Loucy (cell line): ENCODE results near the gene CYP4F8.

Experiments
- H2AFZ ChIP-seq: fragments of 200-600 bp; sonication (generic); 2 replicates; pipeline ENCODE4 v1.6.0; 2016; ENCODE audit warnings: antibody characterized with exemption, mild to moderate bottlenecking, low read length, moderate library complexity
- H3F3A ChIP-seq: fragments of 200-600 bp; 2 replicates; pipeline ENCODE4 v1.6.0; 2016; ENCODE audit warnings: antibody characterized with exemption, low read depth, mild to moderate bottlenecking
- H3K27me3 ChIP-seq: fragments of 200-600 bp; sonication (generic); 2 replicates; pipeline ENCODE4 v1.6.1; 2014; ENCODE audit warnings: low read length, mild to moderate bottlenecking; ENCODE audit not compliant: insufficient read depth, poor library complexity, severe bottlenecking
- H3K36me3 ChIP-seq: fragments of 200-600 bp; sonication (generic); 2 replicates; pipeline ENCODE4 v1.6.1; 2016; ENCODE audit warnings: low read length; ENCODE audit not compliant: insufficient read depth
- H3K4me1 ChIP-seq: fragments of 200-600 bp; sonication (generic); 2 replicates; pipeline ENCODE4 v1.5.1; 2014; ENCODE audit warnings: low read length, mild to moderate bottlenecking; ENCODE audit not compliant: insufficient read depth, poor library complexity, severe bottlenecking
- H3K4me2 ChIP-seq: fragments of 200-600 bp; sonication (generic); 2 replicates; pipeline ENCODE4 v1.6.0; 2014; ENCODE audit warnings: antibody characterized with exemption, low read length, low read depth, mild to moderate bottlenecking; ENCODE audit not compliant: poor library complexity, severe bottlenecking
- H3K4me3 ChIP-seq: fragments of 200-600 bp; sonication (generic); 2 replicates; pipeline ENCODE4 v1.5.1; 2014; ENCODE audit warnings: low read length, mild to moderate bottlenecking, mixed read lengths; ENCODE audit not compliant: poor library complexity, severe bottlenecking
- H3K79me2 ChIP-seq: fragments of 200-600 bp; sonication (generic); 2 replicates; pipeline ENCODE4 v1.6.1; 2014; ENCODE audit warnings: low read length; ENCODE audit not compliant: insufficient read depth
- H3K9ac ChIP-seq: fragments of 200-600 bp; sonication (generic); 2 replicates; pipeline ENCODE4 v1.6.0; 2014; ENCODE audit warnings: mild to moderate bottlenecking, low read depth, low read length, moderate library complexity; ENCODE audit not compliant: poor library complexity, severe bottlenecking
- H3K9me2 ChIP-seq: fragments of 200-600 bp; sonication (generic); replicated peaks from 2 replicates; pipeline ENCODE4 v1.6.1; 2016; ENCODE audit warnings: low read depth, low read length, mixed read lengths
- H3K9me3 ChIP-seq: fragments of 200-600 bp; sonication (generic); 2 replicates; pipeline ENCODE4 v1.6.1; 2014; ENCODE audit warnings: mild to moderate bottlenecking, antibody characterized with exemption, low read length, low read depth; ENCODE audit not compliant: insufficient read depth
- H4K20me1 ChIP-seq: fragments of 200-600 bp; sonication (generic); 2 replicates; pipeline ENCODE4 v1.6.0; 2014; ENCODE audit warnings: antibody characterized with exemption, low read length, mild to moderate bottlenecking; ENCODE audit not compliant: insufficient read depth, poor library complexity, severe bottlenecking
- EZH2phosphoT487 ChIP-seq: fragments of 200-600 bp; IDR thresholded peaks from 2 replicates; pipeline ENCODE4 v1.6.1; 2018; ENCODE audit warnings: antibody characterized with exemption, mild to moderate bottlenecking, moderate library complexity, borderline replicate concordance
- TF ChIP-seq, protein P1 (sequence below): fragments of 200-600 bp; sonication (generic); conservative IDR thresholded peaks from 2 replicates; pipeline ENCODE4 v1.5.1; 2014; ENCODE audit warnings: mild to moderate bottlenecking, antibody characterized with exemption, low read length

CYP4F8 gene, protein sequence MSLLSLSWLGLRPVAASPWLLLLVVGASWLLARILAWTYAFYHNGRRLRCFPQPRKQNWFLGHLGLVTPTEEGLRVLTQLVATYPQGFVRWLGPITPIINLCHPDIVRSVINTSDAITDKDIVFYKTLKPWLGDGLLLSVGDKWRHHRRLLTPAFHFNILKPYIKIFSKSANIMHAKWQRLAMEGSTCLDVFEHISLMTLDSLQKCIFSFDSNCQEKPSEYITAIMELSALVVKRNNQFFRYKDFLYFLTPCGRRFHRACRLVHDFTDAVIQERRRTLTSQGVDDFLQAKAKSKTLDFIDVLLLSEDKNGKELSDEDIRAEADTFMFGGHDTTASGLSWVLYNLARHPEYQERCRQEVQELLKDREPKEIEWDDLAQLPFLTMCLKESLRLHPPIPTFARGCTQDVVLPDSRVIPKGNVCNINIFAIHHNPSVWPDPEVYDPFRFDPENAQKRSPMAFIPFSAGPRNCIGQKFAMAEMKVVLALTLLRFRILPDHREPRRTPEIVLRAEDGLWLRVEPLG

DNA sequence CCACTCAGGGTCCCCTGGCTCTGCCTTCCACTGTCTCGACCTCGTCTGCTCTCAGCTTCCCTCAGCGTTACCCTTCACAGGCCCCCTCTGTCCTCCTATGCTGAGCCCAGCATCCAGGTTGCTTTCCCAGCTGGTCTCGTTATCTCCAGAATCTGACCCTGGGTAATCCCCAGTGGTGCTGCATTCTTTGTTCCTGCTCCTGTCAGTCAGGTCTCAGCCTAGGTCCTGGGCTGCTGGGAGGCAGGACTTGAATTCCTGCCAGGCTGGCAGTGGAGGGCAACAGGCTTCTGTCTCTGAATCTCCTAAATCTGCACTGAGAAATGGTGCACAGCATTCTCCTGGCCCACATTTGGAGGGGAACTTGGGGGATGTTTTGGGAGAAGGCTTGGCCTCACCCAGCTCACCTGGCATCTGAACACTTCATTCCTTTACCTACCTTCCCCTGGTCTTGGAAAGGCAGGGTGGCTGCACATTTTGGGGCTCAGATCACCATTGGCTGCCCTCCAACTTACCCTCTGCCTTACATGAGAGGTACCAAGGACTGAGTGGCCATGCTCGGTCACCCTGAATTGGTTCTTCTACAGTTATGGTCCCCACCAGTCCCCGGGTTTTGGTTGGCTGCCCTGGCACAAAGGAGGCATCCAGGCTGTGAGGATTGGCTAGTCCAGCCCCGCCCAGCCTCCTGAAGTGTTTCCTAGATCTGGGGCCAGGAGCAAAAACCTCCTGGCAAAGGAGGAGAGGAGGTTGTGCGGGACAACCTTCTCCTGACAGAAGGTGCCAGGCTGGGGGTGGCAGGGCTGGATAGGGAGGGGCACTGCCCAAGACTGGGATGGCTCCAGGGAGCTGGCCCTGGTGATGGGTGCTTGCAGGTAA, at the start of gene CYP4F8:
CYP4F8 (plus strand) TSS at position 712 of the 873 bp plus-strand sequence. CDS start 399 bp downstream, outside the sequence.
- Histone ChIP-seq H3K9ac (no peak within 1 kb of the TSS), H3K4me1 (no peaks in the 10 kb centered on the region), H3K4me2 (no peak within 1 kb of the TSS), H3K27me3 (no peaks in the 10 kb centered on the region), H3K9me2 (no peaks in the 10 kb centered on the region), H4K20me1 (no peaks in the 10 kb centered on the region), H2AFZ (no peak within 1 kb of the TSS), H3K4me3 (no peak within 1 kb of the TSS), H3K9me3 (no peaks in the 10 kb centered on the region), H3K79me2 (no peaks in the 10 kb centered on the region), H3K36me3 (no peaks in the 10 kb centered on the region), H3F3A (no peaks in the 10 kb centered on the region)
- TF ChIP-seq, protein P1, sequence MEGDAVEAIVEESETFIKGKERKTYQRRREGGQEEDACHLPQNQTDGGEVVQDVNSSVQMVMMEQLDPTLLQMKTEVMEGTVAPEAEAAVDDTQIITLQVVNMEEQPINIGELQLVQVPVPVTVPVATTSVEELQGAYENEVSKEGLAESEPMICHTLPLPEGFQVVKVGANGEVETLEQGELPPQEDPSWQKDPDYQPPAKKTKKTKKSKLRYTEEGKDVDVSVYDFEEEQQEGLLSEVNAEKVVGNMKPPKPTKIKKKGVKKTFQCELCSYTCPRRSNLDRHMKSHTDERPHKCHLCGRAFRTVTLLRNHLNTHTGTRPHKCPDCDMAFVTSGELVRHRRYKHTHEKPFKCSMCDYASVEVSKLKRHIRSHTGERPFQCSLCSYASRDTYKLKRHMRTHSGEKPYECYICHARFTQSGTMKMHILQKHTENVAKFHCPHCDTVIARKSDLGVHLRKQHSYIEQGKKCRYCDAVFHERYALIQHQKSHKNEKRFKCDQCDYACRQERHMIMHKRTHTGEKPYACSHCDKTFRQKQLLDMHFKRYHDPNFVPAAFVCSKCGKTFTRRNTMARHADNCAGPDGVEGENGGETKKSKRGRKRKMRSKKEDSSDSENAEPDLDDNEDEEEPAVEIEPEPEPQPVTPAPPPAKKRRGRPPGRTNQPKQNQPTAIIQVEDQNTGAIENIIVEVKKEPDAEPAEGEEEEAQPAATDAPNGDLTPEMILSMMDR: no peak
- TF ChIP-seq EZH2phosphoT487: no peak

DNA sequence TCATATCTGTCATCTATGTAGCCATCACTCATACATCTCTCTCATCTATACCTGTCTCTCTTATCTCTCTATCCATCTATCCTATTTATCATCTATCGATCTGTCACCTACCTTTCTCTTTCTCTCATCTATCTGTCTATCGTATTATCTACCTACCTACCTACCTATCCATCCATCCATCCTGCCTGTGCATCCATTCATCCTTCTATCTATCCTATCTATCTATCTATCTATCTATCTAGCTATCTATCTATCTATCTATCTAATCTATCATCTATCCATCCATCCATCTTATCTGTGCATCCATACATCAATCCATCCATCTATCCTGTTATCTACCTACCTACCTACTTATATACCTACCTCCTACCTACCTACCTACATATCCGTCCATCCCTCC, 44.6 kb upstream of the CYP4F8 start:
- Histone ChIP-seq H2AFZ (no peak overlapping the region), H3K9me3 (no peaks in the 10 kb centered on the region), H4K20me1 (no peaks in the 10 kb centered on the region), H3K4me2 (no peak overlapping the region), H3K9ac (no peak overlapping the region), H3K79me2 (no peaks in the 10 kb centered on the region), H3K4me3 (no peak overlapping the region), H3K36me3 (no peaks in the 10 kb centered on the region), H3K27me3 (no peaks in the 10 kb centered on the region), H3K9me2 (no peaks in the 10 kb centered on the region), H3F3A (no peaks in the 10 kb centered on the region), H3K4me1 (no peaks in the 10 kb centered on the region)
- TF ChIP-seq, protein P1: no peak
- no peak for TF ChIP-seq EZH2phosphoT487

DNA sequence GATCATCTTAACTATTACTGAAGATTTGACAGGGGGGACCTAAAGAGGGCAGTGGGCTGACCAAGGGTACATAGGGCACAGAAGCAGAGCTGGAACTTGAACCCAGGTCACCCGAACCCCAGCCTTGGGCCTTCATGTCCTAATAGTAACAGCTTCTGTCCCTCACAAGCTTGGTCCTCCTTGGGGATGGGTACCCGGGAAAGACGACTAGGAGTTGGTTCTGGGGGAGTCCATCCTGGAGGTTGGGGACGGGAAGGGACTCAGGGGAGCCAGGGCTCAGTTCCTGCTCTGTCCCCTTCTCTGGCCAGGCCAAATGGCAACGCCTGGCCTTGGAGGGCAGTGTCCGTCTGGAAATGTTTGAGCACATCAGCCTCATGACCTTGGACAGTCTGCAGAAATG, 39.6 kb upstream of the CYP4F8 start:
- Histone ChIP-seq H3F3A (no peaks in the 10 kb centered on the region), H3K4me3 (no peak overlapping the region), H3K9me3 (no peaks in the 10 kb centered on the region), H3K9ac (no peak overlapping the region), H3K79me2 (no peaks in the 10 kb centered on the region), H3K27me3 (no peaks in the 10 kb centered on the region), H3K9me2 (no peaks in the 10 kb centered on the region), H2AFZ (no peak overlapping the region), H3K36me3 (no peaks in the 10 kb centered on the region), H3K4me2 (no peak overlapping the region), H4K20me1 (no peaks in the 10 kb centered on the region), H3K4me1 (no peaks in the 10 kb centered on the region)
- TF ChIP-seq EZH2phosphoT487: no peak
